Measurements from ENCODE around the gene SRXN1. TPM values are rescaled to one million over a fixed set of nuclear protein-coding genes. Genes with fewer than 3 reads are reported as not detected.

Gene SRXN1
- polyA plus RNA-seq, 2 of the 4 experiments (the other 2 are of a cell fraction): 183 to 262 TPM

DNA sequence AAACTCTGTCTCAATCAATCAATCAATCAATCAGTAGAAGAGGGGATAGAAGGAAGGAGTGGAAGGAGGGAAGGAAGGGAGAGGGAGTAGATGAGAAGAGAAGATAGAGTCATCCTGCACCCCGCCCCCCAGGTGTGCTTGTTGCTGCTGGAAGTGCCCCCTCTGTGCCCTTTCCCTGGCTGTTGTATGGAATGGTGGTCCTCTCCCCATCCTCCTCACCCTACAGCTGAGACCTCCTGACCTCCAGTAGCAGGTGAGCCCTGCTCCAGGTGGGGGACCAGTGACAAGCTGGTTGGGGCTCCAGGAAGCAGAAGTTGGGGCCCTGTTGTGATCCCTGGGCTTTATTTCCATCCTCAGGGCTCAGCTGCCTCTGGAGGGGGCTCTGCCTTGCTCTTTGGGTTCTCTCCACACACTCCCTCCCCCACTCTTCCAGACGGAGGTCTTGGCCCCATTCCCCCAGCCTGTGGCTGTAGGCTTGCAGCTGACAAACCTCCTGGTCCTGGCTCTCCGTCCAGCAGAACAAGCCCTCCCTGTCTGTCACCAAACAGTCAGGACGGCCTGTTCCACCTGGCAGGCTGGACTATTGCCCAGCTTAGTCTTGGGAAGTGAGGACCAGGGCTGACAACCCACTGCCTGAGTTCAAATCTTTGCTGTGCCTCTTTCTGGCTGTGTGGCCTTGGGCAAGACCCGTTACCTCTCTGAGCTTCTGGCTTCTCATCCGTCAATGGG, 48.6 kb upstream of the SRXN1 start:
- CTCF ChIA-PET: interaction anchor here (0.9 to 1.2 kb wide), 3 partner anchors 34 to 55 kb away, joined by 3 read pairs; no protein-coding TSS in a partner anchor

DNA sequence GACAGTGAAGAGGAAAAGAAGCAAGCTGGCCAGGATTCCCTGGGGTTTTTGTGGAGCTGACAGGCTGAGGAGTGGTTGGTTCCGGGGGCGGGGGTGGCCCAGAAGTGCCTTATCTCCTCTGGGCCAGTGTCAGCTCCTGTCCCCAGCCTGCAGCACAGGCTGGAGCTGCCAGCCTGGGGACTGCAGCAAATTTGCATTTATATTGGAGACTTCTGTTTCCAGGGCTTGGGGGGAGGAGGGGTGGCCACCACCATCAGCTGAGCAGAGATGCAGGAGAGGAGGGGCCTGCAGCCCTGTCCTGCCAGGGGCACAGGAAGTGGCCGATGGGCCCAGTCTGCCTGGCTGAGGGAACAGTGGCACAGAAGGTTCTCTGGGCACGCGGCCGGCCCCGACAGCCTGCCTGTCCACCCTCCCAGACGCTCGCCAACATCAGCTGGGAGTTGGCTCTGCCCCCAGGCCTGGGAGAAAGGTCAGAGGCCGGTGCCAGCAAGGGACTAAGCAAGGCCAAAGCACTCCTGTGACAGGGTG, 46.9 kb upstream of the SRXN1 start:
- no peak for DNase-seq (ENCODE audit: low read depth in 1 of 2, low spot score in 1 of 2)
- TF ChIP-seq ESRRA (IDR thresholded peaks at IDR 0.05; ENCODE audit: borderline replicate concordance, low read length) (no peak), ZNF302 (CRISPR knock-in tag; IDR thresholded peaks at IDR 0.05) (no peak), HDAC2 (IDR thresholded peaks at IDR 0.05) (no peak), SMC3 (IDR thresholded peaks at IDR 0.05) (no peak), BHLHE40 (IDR thresholded peaks at IDR 0.05; ENCODE audit: low read depth, low read length) (no peak), RNF2 (IDR thresholded peaks at IDR 0.05; ENCODE audit: borderline replicate concordance, low read depth) (no peak), ZFP36 (IDR thresholded peaks at IDR 0.05; ENCODE audit: borderline replicate concordance, partially characterized antibody) (no peak), RAD21 (conservative IDR thresholded peaks at IDR 0.05 in 1 of 2, IDR thresholded peaks at IDR 0.05 in 1 of 2) (no peak), EHMT2 (IDR thresholded peaks at IDR 0.05; ENCODE audit: low read depth) (no peak), NR3C1 (IDR thresholded peaks at IDR 0.05) (no peak), RFX5 (IDR thresholded peaks at IDR 0.05) (no peak)
- TF ChIP-seq, protein P1, sequence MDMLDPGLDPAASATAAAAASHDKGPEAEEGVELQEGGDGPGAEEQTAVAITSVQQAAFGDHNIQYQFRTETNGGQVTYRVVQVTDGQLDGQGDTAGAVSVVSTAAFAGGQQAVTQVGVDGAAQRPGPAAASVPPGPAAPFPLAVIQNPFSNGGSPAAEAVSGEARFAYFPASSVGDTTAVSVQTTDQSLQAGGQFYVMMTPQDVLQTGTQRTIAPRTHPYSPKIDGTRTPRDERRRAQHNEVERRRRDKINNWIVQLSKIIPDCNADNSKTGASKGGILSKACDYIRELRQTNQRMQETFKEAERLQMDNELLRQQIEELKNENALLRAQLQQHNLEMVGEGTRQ (IDR thresholded peaks at IDR 0.05): no peak
- TF ChIP-seq, protein P2, sequence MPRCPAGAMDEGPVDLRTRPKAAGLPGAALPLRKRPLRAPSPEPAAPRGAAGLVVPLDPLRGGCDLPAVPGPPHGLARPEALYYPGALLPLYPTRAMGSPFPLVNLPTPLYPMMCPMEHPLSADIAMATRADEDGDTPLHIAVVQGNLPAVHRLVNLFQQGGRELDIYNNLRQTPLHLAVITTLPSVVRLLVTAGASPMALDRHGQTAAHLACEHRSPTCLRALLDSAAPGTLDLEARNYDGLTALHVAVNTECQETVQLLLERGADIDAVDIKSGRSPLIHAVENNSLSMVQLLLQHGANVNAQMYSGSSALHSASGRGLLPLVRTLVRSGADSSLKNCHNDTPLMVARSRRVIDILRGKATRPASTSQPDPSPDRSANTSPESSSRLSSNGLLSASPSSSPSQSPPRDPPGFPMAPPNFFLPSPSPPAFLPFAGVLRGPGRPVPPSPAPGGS (IDR thresholded peaks at IDR 0.05): no peak
- CTCF ChIA-PET: interaction anchor here (0.7 to 1.2 kb wide), 7 partner anchors 9 to 139 kb away, joined by 3 to 5 read pairs (median 4); no protein-coding TSS in a partner anchor
- POLR2A ChIA-PET: no interaction called here
- 65% methylated on average over 8 of the region's 10 CpGs for WGBS (ENCODE audit: missing lambda C conversion rate)
- no peaks in the 10 kb centered on the region for H3K9me3 ChIP-seq
- FAIRE-seq: no peak
- no peak overlapping the region for H3K4me2 ChIP-seq
- H3K27ac ChIP-seq: no peak overlapping the region
- peaks cover 5% of the 10 kb centered on the region; the same call in 2 of the 3 replicates for H3K4me1 ChIP-seq
- no peak; a peak in 1 of 6 replicates for ATAC-seq
- H3K4me3 ChIP-seq: no peak overlapping the region

More for the DNA sequence above, 48.6 kb upstream of the SRXN1 start:
- FAIRE-seq: no peak
- Histone ChIP-seq H3K4me1 (no peaks in the 10 kb centered on the region), H3K27ac (no peak overlapping the region), H3K9me3 (no peaks in the 10 kb centered on the region), H3K4me2 (no peak overlapping the region), H3K4me3 (no peak overlapping the region)
- WGBS (ENCODE audit: missing lambda C conversion rate): 63% methylated on average over 6 of the region's 6 CpGs
- no peak for ATAC-seq
- TF ChIP-seq CBX2 (IDR thresholded peaks at IDR 0.05; ENCODE audit: borderline replicate concordance, low read depth) (no peak), FOSB (CRISPR knock-in tag; IDR thresholded peaks at IDR 0.05) (no peak), RFX5 (IDR thresholded peaks at IDR 0.05) (no peak), NPAS2 (CRISPR knock-in tag; IDR thresholded peaks at IDR 0.05; ENCODE audit: borderline replicate concordance) (no peak), HOXB13 (CRISPR knock-in tag; IDR thresholded peaks at IDR 0.05; ENCODE audit: low read depth) (no peak), MAZ (IDR thresholded peaks at IDR 0.05; ENCODE audit: borderline replicate concordance, low read depth, low read length) (no peak), ZNF302 (CRISPR knock-in tag; IDR thresholded peaks at IDR 0.05) (no peak), RAD21 (conservative IDR thresholded peaks at IDR 0.05 in 1 of 2, IDR thresholded peaks at IDR 0.05 in 1 of 2) (no peak), NR3C1 (IDR thresholded peaks at IDR 0.05) (no peak), EP300 (IDR thresholded peaks at IDR 0.05) (no peak), MAFK (IDR thresholded peaks at IDR 0.05; ENCODE audit: partially characterized antibody) (no peak), ZFP36 (IDR thresholded peaks at IDR 0.05; ENCODE audit: borderline replicate concordance, partially characterized antibody) (no peak)
- TF ChIP-seq, protein P3, sequence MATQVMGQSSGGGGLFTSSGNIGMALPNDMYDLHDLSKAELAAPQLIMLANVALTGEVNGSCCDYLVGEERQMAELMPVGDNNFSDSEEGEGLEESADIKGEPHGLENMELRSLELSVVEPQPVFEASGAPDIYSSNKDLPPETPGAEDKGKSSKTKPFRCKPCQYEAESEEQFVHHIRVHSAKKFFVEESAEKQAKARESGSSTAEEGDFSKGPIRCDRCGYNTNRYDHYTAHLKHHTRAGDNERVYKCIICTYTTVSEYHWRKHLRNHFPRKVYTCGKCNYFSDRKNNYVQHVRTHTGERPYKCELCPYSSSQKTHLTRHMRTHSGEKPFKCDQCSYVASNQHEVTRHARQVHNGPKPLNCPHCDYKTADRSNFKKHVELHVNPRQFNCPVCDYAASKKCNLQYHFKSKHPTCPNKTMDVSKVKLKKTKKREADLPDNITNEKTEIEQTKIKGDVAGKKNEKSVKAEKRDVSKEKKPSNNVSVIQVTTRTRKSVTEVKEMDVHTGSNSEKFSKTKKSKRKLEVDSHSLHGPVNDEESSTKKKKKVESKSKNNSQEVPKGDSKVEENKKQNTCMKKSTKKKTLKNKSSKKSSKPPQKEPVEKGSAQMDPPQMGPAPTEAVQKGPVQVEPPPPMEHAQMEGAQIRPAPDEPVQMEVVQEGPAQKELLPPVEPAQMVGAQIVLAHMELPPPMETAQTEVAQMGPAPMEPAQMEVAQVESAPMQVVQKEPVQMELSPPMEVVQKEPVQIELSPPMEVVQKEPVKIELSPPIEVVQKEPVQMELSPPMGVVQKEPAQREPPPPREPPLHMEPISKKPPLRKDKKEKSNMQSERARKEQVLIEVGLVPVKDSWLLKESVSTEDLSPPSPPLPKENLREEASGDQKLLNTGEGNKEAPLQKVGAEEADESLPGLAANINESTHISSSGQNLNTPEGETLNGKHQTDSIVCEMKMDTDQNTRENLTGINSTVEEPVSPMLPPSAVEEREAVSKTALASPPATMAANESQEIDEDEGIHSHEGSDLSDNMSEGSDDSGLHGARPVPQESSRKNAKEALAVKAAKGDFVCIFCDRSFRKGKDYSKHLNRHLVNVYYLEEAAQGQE (IDR thresholded peaks at IDR 0.05): no peak
- TF ChIP-seq, protein P4, sequence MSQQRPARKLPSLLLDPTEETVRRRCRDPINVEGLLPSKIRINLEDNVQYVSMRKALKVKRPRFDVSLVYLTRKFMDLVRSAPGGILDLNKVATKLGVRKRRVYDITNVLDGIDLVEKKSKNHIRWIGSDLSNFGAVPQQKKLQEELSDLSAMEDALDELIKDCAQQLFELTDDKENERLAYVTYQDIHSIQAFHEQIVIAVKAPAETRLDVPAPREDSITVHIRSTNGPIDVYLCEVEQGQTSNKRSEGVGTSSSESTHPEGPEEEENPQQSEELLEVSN (IDR thresholded peaks at IDR 0.05; ENCODE audit: borderline replicate concordance, low read depth): no peak
- TF ChIP-seq, protein P1 (IDR thresholded peaks at IDR 0.05): no peak
- TF ChIP-seq, protein P5, sequence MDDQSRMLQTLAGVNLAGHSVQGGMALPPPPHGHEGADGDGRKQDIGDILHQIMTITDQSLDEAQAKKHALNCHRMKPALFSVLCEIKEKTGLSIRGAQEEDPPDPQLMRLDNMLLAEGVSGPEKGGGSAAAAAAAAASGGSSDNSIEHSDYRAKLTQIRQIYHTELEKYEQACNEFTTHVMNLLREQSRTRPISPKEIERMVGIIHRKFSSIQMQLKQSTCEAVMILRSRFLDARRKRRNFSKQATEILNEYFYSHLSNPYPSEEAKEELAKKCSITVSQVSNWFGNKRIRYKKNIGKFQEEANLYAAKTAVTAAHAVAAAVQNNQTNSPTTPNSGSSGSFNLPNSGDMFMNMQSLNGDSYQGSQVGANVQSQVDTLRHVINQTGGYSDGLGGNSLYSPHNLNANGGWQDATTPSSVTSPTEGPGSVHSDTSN (IDR thresholded peaks at IDR 0.05): no peak
- POLR2A ChIA-PET: no interaction called here
- no peak for DNase-seq (ENCODE audit: low read depth in 1 of 2, low spot score in 1 of 2)

All from A549 (cell line).